Lung (tissue), 12 donors: ENCODE results near the gene FAM222A. TPM values are rescaled to one million over a fixed set of nuclear protein-coding genes. Genes with fewer than 3 reads are reported as not detected.

Experiments
- ATAC-seq: fragments of 200-7000 bp; cut with Tn5 transposase; one replicate; pipeline ENCODE4 v1.9.1; 2020; ENCODE audit warnings: moderate number of reproducible peaks; ENCODE audit not compliant: insufficient read depth, low FRiP score
- DNase-seq, 3 donors: peaks; one replicate each; pipeline ENCODE4 v3.0.0-alpha.2; 2013 to 2017
- H3K27ac ChIP-seq, 2 donors: one replicate each; pipeline ENCODE4 v1.5.1; 2013; ENCODE audit warnings: mild to moderate bottlenecking in 2 of 2, moderate library complexity in 2 of 2, control low read depth in 1 of 2, inconsistent platforms in 1 of 2, low read depth in 1 of 2, low read length in 1 of 2
- H3K27me3 ChIP-seq, 3 donors: one replicate each; pipeline ENCODE4 v1.5.1; 2013; ENCODE audit warnings: low read length in 2 of 3; ENCODE audit not compliant: control insufficient read depth in 3 of 3, insufficient read depth in 3 of 3
- H3K36me3 ChIP-seq, 4 donors: one replicate each; pipeline ENCODE4 v1.5.1; 2013; ENCODE audit warnings: low read length in 4 of 4, mild to moderate bottlenecking in 1 of 4, moderate library complexity in 1 of 4; ENCODE audit not compliant: control insufficient read depth in 4 of 4, insufficient read depth in 4 of 4
- H3K4me1 ChIP-seq, 5 donors: one replicate each; pipeline ENCODE4 v1.5.1; 2013; ENCODE audit warnings: low read length in 5 of 5, mild to moderate bottlenecking in 2 of 5, moderate library complexity in 1 of 5; ENCODE audit not compliant: control insufficient read depth in 5 of 5, insufficient read depth in 5 of 5
- H3K4me3 ChIP-seq: one replicate; pipeline ENCODE4 v1.5.1; 2013; ENCODE audit warnings: mild to moderate bottlenecking, control low read depth, moderate library complexity
- H3K9ac ChIP-seq, 2 donors: one replicate each; pipeline ENCODE4 v1.5.1; 2013; ENCODE audit warnings: low read length in 2 of 2, control low read depth in 1 of 2; ENCODE audit not compliant: insufficient read depth in 1 of 2
- H3K9me3 ChIP-seq, 4 donors: one replicate each; pipeline ENCODE4 v1.5.1; 2013; ENCODE audit warnings: low read length in 3 of 4, mild to moderate bottlenecking in 1 of 4, moderate library complexity in 1 of 4; ENCODE audit not compliant: control insufficient read depth in 4 of 4, insufficient read depth in 3 of 4
- WGBS, 2 donors: extraction: QIAGEN DNeasy Blood & Tissue Kit; methylation state at CpG; one replicate each; pipeline ENCODE4 v1.1.7; 2013; 5-methylcytosine and 5-hydroxymethylcytosine counted together
- polyA plus RNA-seq, 2 donors: library from polyadenylated mRNA; stranded (reverse); fragments of 200-250 nt; gene quantifications; one replicate each; pipeline ENCODE4 v1.2.1, GENCODE V29; 2013
- total RNA-seq, 2 donors: library from RNA; depleted of rRNA in 1 of 2; stranded (reverse); fragments of >200 nt in 1 of 2; gene quantifications; one replicate each; pipeline ENCODE4 v1.2.1, GENCODE V29; 2014 to 2021
- TF ChIP-seq, protein P1 (sequence below): IDR thresholded peaks from 2 replicates; pipeline ENCODE4 v1.5.1; 2012; ENCODE audit warnings: mild to moderate bottlenecking; ENCODE audit errors: control extremely low read depth, extremely low read depth
- donor health status: control.
- donor health status: control.
- donor health status: Bipolar disorder and iron deficiency.
- donor health status: healthy.
- donor health status: DM: yes; HTN: yes; CAD: no.

Gene FAM222A
- total and polyA plus RNA-seq, 4 donors, result 0.28 to 2.6 (median 1.1) TPM

DNA sequence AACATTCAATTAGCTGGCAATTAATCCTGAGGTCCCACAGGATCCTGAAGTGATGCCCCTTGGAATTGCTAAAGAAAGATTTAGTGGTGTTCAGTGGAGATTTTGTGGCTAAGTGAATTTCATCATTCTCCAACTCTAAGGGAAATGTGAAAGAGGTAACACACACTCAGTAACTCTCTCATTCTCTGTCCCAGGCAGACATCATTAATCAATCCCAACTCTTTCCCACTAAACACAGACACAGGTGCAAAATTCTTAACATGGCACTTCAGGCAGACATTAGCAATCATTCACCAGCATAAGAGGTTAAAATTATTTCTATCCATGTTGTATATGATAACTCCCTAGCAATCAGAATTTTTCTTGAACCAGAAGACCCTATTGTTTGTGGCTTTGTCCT lies 79.4 kb downstream of the FAM222A start:
- Histone ChIP-seq H3K27ac (no peak overlapping the region), H3K27me3 (no peaks in the 10 kb centered on the region), H3K9me3 (no peaks in the 10 kb centered on the region), H3K9ac (no peak overlapping the region), H3K4me3 (no peak overlapping the region), H3K36me3 (no peaks in the 10 kb centered on the region), H3K4me1 (no peaks in the 10 kb centered on the region)
- DNase-seq, result no peak
- no peak for ATAC-seq
- TF ChIP-seq, protein P1, sequence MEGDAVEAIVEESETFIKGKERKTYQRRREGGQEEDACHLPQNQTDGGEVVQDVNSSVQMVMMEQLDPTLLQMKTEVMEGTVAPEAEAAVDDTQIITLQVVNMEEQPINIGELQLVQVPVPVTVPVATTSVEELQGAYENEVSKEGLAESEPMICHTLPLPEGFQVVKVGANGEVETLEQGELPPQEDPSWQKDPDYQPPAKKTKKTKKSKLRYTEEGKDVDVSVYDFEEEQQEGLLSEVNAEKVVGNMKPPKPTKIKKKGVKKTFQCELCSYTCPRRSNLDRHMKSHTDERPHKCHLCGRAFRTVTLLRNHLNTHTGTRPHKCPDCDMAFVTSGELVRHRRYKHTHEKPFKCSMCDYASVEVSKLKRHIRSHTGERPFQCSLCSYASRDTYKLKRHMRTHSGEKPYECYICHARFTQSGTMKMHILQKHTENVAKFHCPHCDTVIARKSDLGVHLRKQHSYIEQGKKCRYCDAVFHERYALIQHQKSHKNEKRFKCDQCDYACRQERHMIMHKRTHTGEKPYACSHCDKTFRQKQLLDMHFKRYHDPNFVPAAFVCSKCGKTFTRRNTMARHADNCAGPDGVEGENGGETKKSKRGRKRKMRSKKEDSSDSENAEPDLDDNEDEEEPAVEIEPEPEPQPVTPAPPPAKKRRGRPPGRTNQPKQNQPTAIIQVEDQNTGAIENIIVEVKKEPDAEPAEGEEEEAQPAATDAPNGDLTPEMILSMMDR, result no peak

DNA sequence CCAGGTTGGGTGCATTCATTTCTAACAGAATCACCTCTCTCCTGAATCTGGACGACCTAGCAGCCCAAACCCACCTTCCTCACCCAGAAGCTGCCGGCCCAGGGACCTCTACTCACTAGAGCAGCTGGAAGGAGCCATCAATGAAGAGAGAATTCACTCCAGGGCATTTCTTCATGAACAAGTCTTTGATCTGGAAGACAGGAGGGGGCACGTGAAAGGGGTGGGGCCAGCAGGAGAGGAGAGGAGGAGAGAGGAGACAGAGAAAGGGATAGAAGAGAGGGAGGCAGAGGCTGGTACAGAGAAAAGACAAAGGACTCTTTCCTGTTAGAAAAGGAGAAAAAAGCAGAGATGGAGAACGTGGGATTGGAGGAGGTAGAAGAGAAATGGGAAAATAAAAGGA lies 79.8 kb downstream of the FAM222A start:
- Histone ChIP-seq H3K36me3 (no peaks in the 10 kb centered on the region), H3K9ac (no peak overlapping the region), H3K4me3 (no peak overlapping the region), H3K4me1 (no peaks in the 10 kb centered on the region), H3K27me3 (no peaks in the 10 kb centered on the region), H3K27ac (no peak overlapping the region), H3K9me3 (no peaks in the 10 kb centered on the region)
- ATAC-seq (no peak), DNase-seq (no peak)
- WGBS, 2 donors, result 38 to 53% methylated on average over 4 of the region's 4 CpGs
- TF ChIP-seq, protein P1, result no peak

DNA sequence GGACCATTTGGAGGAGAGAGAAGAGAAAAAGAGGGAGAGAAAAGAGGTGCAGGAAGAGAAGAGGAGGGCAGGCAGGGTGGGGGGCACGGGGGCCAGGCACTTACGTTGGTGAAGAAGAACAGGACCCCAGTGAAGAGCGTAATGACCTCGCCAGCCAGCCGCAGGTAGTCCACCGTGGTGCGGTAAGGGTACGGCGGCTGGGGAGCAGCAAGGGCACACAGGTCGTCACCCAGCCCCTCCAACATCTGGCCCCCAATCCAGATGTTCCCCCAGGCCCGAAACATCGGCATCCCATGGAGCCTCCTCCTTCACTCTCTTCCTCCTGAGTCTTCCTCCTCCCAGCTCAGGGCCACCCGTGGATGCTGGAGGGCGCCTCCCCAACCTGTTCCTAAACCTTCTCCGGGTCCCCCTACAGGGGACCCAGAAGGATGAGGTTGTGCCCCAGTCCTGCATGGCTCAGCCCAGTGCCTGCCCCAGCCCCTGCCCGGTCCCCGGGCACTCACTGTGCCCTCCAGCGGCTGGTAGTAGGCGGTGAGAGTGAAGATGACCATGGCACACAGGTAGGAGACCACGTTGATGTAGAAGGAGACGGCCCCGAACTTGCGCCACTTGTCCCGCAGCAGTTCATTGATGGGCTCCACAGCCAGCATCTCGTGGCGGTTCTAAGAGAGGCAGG lies 80.3 kb downstream of the FAM222A start:
- ATAC-seq, result no peak
- H3K36me3 ChIP-seq, result no peaks in the 10 kb centered on the region
- H3K9ac ChIP-seq, result no peak overlapping the region
- 83 to 88% methylated on average over 26 of the region's 26 CpGs for WGBS, 2 donors
- no peak overlapping the region for H3K4me3 ChIP-seq
- no peak overlapping the region for H3K27ac ChIP-seq
- TF ChIP-seq, protein P1, result no peak
- no peaks in the 10 kb centered on the region for H3K9me3 ChIP-seq
- H3K27me3 ChIP-seq, result no peaks in the 10 kb centered on the region
- no peaks in the 10 kb centered on the region for H3K4me1 ChIP-seq
- no peak for DNase-seq

DNA sequence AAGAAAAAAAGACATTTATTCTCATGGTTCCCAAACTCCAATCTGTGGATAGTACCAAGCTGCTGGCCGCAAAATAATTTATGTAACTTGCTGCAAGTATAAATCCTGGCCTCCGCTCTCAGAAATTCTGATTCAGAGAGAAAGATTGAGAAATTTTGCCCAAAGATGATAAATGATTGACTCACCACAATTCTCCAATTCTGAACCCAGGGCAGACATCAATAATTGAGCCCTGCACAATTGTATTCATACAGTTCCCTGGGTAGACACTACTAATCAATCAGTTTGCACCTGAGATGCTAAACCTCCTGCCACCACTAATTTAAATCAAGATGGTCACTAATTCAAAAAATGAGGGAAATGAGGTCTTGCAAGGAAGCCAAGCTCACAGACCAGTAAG lies 81.4 kb downstream of the FAM222A start:
- TF ChIP-seq, protein P1, result no peak
- Histone ChIP-seq H3K27me3 (no peaks in the 10 kb centered on the region), H3K4me3 (no peak overlapping the region), H3K9me3 (no peaks in the 10 kb centered on the region), H3K4me1 (no peaks in the 10 kb centered on the region), H3K27ac (no peak overlapping the region), H3K36me3 (no peaks in the 10 kb centered on the region), H3K9ac (no peak overlapping the region)
- 85 to 91% methylated on average over 2 of the region's 2 CpGs for WGBS, 2 donors
- DNase-seq (no peak), ATAC-seq (no peak)
